ENCODE measurements around the gene PGAP2. TPM values are rescaled to one million over a fixed set of nuclear protein-coding genes. Genes with fewer than 3 reads are reported as not detected.
A peak's percentile ranks its signal among the peaks of the same experiment; 100 is the strongest.

Gene PGAP2
- total and polyA plus RNA-seq, 2 of the 4 experiments (the other 2 are of a cell fraction): 10.6 to 31.3 TPM

DNA sequence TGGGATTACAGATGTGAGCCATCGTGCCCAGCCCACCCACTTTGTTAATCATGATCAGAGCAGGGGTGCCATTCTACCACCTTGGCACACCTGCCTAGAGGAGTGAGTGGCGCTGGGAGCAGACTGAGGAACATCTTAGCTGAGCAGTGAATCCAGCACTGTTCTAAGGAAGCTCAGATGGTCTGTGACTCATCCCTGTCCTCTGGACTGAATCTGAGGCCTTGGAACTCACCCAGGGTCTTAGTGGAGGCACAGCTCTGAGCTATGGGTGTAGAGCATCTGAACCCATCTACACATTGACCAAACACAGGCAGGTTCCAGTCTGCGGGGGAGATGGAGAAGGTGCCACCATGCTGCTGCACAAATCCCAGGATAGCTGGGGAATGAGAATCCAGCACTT, 14.9 kb downstream of the PGAP2 start:
- H3K4me1 ChIP-seq (ENCODE audit: control insufficient read depth, insufficient read depth, low read length): peaks cover 4% of the 10 kb centered on the region
- H3K36me3 ChIP-seq (ENCODE audit: control insufficient read depth, insufficient read depth, low read length): peaks cover 38% of the 10 kb centered on the region
- H3K79me1 ChIP-seq (ENCODE audit: low read depth in 1 of 2, low read length in 2 of 2): peaks cover 10 to 27% of the 10 kb centered on the region in 2 experiments
- peak overlapping the region; percentile 13 for H2AFZ ChIP-seq (replicated peaks; ENCODE audit: low read length, poor library complexity)
- BruUV-seq (replicated peaks): no TSS peak
- intact Hi-C loops (cut with micrococcal nuclease): no loop called here
- no peak overlapping the region for H2BK120ac ChIP-seq (ENCODE audit: low read depth, low read length)
- H3K23ac ChIP-seq (ENCODE audit: low read depth, low read length): no peak overlapping the region
- no peak overlapping the region for H3K4ac ChIP-seq (ENCODE audit: low read depth, low read length)
- no peak overlapping the region for H3K18ac ChIP-seq (ENCODE audit: low read depth, low read length)
- ChIA-PET POLR2A (ENCODE audit: unreplicated experiment) (no interaction called here), CTCF (interaction anchor here (0.6 to 0.7 kb wide), 2 partner anchors 15 to 27 kb away, joined by 3 to 5 read pairs; partner anchors contain the start of gene PGAP2)
- no peak overlapping the region for H2BK20ac ChIP-seq (ENCODE audit: low read depth, low read length)
- H2AK5ac ChIP-seq (ENCODE audit: low read depth, low read length): peak overlapping the region; percentile 17; the same call in 1 of the 2 replicates
- no peak overlapping the region for H3K4me2 ChIP-seq (ENCODE audit: low read depth, low read length)
- peak; percentile 88 for ATAC-seq (ENCODE audit: low read depth)
- no peak overlapping the region for H3K27ac ChIP-seq (ENCODE audit: insufficient read depth, low read length)
- H3K4me3 ChIP-seq (ENCODE audit: insufficient read depth, low read depth, low read length): no peak overlapping the region
- peak overlapping the region; percentile 63 for H2AK9ac ChIP-seq (replicated peaks; ENCODE audit: low read depth, low read length, poor library complexity)
- no peak overlapping the region for H3K56ac ChIP-seq (ENCODE audit: extremely low read depth, insufficient read depth, low read length)
- H3K9ac ChIP-seq (ENCODE audit: low read depth, low read length): no peak overlapping the region
- DNase-seq: peak; percentile 84
- H4K91ac ChIP-seq (ENCODE audit: insufficient read depth, low read depth, low read length): no peak overlapping the region
- no peak overlapping the region for H2BK5ac ChIP-seq (ENCODE audit: low read depth, low read length, poor library complexity, severe bottlenecking)
- H4K8ac ChIP-seq (ENCODE audit: low read depth in 2 of 2, low read length in 2 of 2): no peak overlapping the region
- in situ Hi-C loops (cut with MboI; ENCODE audit: low sequenced_read_pairs): no loop called here
- no peak overlapping the region for H3K14ac ChIP-seq (replicated peaks; ENCODE audit: low read depth, low read length)
- H3K9me1 ChIP-seq (ENCODE audit: insufficient read depth, low read length): peaks cover 21% of the 10 kb centered on the region; the same call in 1 of the 2 replicates
- dilution Hi-C loops (cut with HindIII; ENCODE audit: low sequenced_read_pairs, unreplicated experiment): no loop called here
- no peaks in the 10 kb centered on the region for H3K27me3 ChIP-seq (ENCODE audit: control insufficient read depth, insufficient read depth, low read length)
- H4K5ac ChIP-seq (ENCODE audit: low read depth, low read length): no peak overlapping the region
- 80% methylated on average over 1 of the region's 3 CpGs; no CpG with 5 or more reads in 1 of the 2 experiments for WGBS, 2 experiments (ENCODE audit: extremely low coverage in 2 of 2, insufficient read length in 1 of 2)
- no peaks in the 10 kb centered on the region for H3K9me3 ChIP-seq (ENCODE audit: control insufficient read depth, insufficient read depth, low read length)
- TF ChIP-seq RFX5 (IDR thresholded peaks at IDR 0.05; ENCODE audit: low read depth, low read length): no peak
- TF ChIP-seq, protein P1, sequence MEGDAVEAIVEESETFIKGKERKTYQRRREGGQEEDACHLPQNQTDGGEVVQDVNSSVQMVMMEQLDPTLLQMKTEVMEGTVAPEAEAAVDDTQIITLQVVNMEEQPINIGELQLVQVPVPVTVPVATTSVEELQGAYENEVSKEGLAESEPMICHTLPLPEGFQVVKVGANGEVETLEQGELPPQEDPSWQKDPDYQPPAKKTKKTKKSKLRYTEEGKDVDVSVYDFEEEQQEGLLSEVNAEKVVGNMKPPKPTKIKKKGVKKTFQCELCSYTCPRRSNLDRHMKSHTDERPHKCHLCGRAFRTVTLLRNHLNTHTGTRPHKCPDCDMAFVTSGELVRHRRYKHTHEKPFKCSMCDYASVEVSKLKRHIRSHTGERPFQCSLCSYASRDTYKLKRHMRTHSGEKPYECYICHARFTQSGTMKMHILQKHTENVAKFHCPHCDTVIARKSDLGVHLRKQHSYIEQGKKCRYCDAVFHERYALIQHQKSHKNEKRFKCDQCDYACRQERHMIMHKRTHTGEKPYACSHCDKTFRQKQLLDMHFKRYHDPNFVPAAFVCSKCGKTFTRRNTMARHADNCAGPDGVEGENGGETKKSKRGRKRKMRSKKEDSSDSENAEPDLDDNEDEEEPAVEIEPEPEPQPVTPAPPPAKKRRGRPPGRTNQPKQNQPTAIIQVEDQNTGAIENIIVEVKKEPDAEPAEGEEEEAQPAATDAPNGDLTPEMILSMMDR (conservative IDR thresholded peaks at IDR 0.05; ENCODE audit: low read depth, low read length): no peak
- TF ChIP-seq CHD1 (IDR thresholded peaks at IDR 0.05; ENCODE audit: low read depth, low read length): no peak
- 0 out of 2 replicates have a peak, but pooled peaks have one; percentile 16 for TF ChIP-seq FOS (IDR thresholded peaks at IDR 0.05; ENCODE audit: low read depth, low read length)
- no peak for TF ChIP-seq NFE2L2 (IDR thresholded peaks at IDR 0.05; ENCODE audit: low read depth, low read length)
- peaks cover 13% of the 10 kb centered on the region; the same call in 1 of the 2 replicates for H4K20me1 ChIP-seq (ENCODE audit: insufficient read depth, low read length)
- no peak overlapping the region for H2BK15ac ChIP-seq (ENCODE audit: low read depth, low read length)
